OCI-LY7 (cell line): ENCODE results near the gene IFT43.

Experiments
- CTCF ChIP-seq: fragments of 200-600 bp; sonication (generic); conservative IDR thresholded peaks from 2 replicates; pipeline ENCODE4 v1.5.1; 2014; ENCODE audit warnings: mild to moderate bottlenecking, antibody characterized with exemption, low read length, moderate library complexity, mixed read lengths
- EZH2phosphoT487 ChIP-seq: fragments of 200-600 bp; sonication (generic); IDR thresholded peaks from 2 replicates; pipeline ENCODE4 v1.6.1; 2018; ENCODE audit warnings: low read depth, borderline replicate concordance, mild to moderate bottlenecking, mixed run types, antibody characterized with exemption, low read length, moderate library complexity, mixed read lengths

- TF ChIP-seq CTCF (no peak), EZH2phosphoT487 (no peak)
Observed at GRCh38 chr14:75959031-75959430, 26.5 kb upstream of the IFT43 start.
